CD4-positive, alpha-beta T cell treated with Interleukin-6 at 100 ng/mL for 8 hours (primary cell): ENCODE measurements around the gene CFAP69.
"Not testable (repeated sequence)": the region's sequence is repeated elsewhere in the genome, so short reads cannot be mapped to it uniquely, and the experiment has no call there.

ENCODE experiments used
- DNase-seq: peaks from one replicate; pipeline ENCODE4 v3.0.0-alpha.2; 2020; ENCODE audit warnings: mixed read lengths, low spot score

CFAP69 gene

DNA sequence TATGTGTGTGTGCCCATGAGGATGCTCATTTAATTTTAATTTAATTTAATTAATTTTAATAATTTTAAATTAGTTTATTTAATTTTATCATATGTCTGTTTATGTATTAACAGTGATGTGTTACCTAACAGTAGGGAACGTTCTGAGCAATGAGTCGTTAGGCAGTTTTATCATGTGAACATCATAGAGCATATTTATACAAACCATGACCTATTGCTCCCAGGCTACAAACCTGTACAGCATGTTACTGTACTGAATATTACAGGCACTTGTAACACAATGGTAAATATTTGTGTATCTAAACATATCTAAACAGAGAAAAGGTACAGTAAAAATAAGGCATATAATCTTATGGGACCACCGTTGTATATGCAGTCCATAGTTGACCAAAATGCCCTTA lies 13.7 kb upstream of the CFAP69 start:
- no peak for DNase-seq

GRCh38 chr7:90232430-90232829 lies 12.5 kb upstream of the CFAP69 start:
- no peak for DNase-seq

- no peak for DNase-seq
These were observed 11.4 kb upstream of the CFAP69 start for GRCh38 chr7:90233569-90233968.

DNA sequence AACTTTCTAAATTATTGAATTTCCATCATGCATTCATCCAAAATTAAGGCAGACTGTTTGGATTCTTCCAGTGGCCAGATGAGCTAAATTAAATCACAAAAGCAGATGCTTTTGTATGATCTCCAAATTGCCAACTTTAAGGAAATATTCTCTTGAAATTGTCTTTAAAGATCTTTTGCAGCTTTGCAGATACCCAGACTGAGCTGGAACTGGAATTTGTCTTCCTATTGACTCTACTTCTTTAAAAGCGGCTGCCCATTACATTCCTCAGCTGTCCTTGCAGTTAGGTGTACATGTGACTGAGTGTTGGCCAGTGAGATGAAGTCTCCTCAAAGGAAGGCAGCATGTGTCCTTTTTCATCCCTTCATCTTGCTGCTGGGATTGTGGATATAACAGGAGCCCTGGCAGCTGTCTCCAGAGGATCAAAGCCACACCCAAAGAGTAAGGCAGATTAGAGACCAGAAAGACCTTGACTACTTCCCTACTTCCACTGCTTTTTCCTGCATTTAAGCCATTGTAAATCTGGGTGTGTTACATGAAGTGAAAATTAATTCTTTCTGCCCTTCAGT lies 8.2 kb upstream of the CFAP69 start:
- no peak for DNase-seq

- no peak for DNase-seq
These were observed 7.0 kb upstream of the CFAP69 start for GRCh38 chr7:90238022-90238421.

GRCh38 chr7:90238583-90238982 lies 6.4 kb upstream of the CFAP69 start:
- DNase-seq = no peak

- no peak for DNase-seq
These were observed 5.9 kb upstream of the CFAP69 start for GRCh38 chr7:90239050-90239449.

DNA sequence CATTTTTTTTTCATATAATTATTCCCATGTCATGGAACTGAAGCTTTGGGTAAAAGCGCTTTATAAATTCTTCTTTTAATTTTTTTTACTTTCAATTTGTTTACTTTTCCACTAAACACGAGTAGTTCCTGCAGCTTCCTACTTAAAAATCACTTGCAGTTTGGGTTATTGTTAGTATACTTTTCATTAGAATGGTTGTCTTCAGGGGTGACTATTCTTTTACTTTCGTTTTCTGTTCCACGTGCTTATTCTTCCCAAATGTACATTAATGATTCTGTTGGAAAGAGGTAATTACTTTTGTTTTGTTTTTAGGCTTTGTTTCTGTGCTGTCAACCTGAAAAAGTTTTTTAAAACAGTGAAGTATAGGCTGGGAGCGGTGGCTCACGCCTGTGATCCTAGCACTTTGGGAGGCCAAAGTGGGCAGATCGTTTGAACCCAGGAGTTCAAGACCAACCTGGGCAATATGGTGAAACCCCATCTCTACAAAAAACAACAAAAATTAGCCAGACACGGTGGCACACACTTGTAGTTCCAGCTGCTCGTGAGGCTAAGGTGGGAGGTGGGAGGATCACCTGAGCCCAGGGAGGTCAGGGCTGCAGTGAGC lies 5.2 kb upstream of the CFAP69 start:
- no peak for DNase-seq

GRCh38 chr7:90242369-90243168 lies 2.4 kb upstream of the CFAP69 start:
- DNase-seq = no peak

DNA sequence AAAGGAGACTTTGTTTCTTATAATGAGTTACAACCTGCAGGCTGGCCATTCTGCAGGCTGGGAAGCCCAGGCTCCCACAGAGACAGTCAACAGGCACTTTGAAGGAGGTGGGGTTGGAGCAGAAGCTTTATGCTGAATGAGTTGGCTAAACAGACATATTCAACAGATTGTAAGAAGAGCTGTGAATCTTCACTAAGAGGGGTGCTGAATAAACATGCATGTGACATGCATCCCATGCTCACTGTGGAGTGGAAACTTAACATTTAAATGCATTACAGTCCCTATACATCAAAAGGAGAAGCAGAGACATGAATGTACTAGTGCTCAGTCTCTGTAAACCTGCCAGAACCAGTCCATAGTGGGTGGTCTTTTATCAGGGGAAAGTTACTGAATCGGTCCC lies 1.4 kb upstream of the CFAP69 start:
- no peak for DNase-seq

GRCh38 chr7:90244565-90244908 lies 437 bp upstream of the CFAP69 start:
- DNase-seq = no peak

DNA sequence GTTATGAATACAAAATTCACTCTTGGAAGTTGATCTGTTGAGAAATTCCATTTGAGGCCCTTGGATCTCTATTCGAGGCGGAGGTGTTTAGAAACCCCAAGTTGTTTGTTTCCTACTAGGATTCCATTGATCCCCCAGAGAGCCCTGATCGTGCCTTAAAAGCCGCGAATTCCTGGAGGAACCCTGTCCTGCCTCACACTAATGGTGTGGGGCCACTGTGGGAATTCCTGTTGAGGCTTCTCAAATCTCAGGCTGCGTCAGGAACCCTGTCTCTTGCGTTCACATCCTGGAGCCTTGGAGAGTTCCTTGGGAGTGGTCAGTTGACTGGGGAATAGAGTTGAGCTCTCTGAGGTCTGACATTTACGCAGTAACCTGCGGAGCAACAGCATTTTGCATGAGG lies 1.2 kb downstream of the CFAP69 start:
- DNase-seq = no peak

DNA sequence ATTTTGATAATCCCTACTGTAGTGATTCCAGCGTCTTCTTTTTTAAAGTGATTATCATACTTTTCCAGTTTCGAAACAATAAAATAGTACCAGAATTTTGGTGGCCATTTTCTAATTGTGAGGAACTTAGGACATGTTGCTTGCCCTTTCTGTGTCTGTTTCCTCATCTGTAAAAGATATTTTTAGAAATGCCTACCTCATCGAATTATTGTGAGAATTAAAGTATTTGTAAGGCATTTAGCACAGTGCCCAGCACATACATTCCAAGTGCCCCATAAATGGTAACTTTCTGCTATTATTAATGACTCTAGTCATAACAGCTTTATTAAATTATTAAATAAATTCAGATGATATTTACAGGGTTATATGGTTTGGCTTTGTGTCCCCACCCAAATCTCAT lies 3.7 kb downstream of the CFAP69 start:
- no peak for DNase-seq

DNA sequence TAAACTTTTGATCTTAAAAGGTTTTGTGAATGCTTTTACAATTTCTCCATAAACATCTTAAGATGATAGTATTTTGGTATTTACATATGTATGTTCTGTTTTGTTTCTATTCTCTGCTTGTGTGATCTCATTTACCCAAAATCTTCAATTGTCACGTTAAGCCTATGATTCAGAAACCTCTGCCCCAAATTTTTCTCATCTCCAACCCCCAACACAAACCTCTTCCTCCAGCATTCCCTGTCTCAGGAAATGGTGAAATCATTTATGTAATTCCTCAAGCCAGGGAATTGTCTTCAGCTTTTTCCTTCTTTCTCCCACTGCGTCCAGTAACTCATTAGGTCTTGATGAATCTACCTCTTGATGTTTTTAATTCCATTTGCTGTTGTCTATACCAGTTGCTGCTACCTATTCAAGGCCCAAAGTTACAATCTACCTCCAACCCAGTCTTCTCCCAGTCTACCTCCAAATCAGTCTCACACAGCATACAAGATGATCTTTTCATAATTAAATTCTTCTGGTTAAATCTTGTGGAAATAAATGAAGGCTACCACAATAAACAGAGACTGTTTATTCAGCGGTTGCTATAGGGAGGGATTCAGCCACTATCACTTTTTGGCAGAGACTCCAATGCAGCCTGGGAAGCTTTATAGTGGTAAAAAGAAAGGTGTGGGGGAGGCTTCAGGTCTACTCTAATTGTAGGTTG lies 5.8 kb downstream of the CFAP69 start:
- no peak for DNase-seq

- DNase-seq = no peak
These were observed 6.3 kb downstream of the CFAP69 start for GRCh38 chr7:90251304-90251635.

- DNase-seq = not testable (repeated sequence)
These were observed 11.0 kb downstream of the CFAP69 start for GRCh38 chr7:90256011-90256410.

DNA sequence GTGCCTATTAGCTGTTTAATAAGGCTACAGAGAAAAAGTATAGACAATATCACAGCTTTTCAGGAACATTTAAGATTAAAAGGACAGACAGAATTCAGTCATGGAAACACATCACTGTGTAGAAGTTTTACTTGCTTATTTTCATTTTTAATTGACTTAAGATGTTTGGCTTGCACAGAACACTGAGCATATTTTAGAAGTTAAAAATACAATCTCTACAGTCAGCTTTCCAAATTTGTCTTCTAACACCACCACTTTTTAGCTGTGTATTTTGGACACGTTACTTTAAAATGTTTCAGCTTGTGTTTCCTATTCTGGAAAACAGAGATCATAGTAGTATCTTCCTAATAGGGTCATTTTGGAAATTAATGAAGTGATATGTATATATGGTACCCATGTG lies 11.8 kb downstream of the CFAP69 start:
- no peak for DNase-seq

GRCh38 chr7:90261441-90261840 lies 16.5 kb downstream of the CFAP69 start:
- no peak for DNase-seq

GRCh38 chr7:90262438-90262837 lies 17.5 kb downstream of the CFAP69 start:
- DNase-seq = no peak

GRCh38 chr7:90266808-90267207 lies 21.8 kb downstream of the CFAP69 start:
- DNase-seq = no peak

- DNase-seq = no peak
These were observed 22.4 kb downstream of the CFAP69 start for GRCh38 chr7:90267263-90267858.

DNA sequence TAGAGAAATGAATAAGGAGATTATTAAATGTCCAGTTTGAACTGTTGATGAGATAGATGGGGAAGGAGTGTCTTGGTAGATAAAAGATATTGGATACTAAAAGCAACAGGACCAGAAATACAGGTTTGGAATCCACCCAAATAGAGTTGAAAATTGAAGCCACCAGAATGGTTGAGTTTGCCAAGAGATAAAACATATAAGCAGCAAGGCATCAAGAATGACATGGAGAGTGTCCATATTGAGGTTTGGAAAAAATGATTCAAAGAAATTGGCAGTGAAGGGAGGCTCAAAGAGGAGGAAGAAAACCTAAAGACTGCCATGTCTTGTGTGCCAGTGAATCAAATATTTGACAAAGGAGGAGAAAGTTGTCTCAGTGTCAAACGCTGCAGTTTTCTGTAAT lies 24.2 kb downstream of the CFAP69 start:
- no peak for DNase-seq
